OCI-LY7 (cell line): ENCODE results near the gene SMIM21. TPM values are rescaled to one million over a fixed set of nuclear protein-coding genes. Genes with fewer than 3 reads are reported as not detected.

Experiments
- BruUV-seq: library from RNA; stranded (reverse); fragments of 400-500 nt; replicated peaks from 2 replicates; lab custom pipeline; 2021; lab: Mats Ljungman, UMichigan
- CTCF ChIA-PET: fragments of 300-600 bp; sonication (Branson Sonifier 250); formaldehyde crosslinking; loops from one replicate; lab custom pipeline; 2022; ENCODE audit warnings: antibody characterized with exemption; ENCODE audit not compliant: unreplicated experiment; lab: Charles Lee
- POLR2A ChIA-PET: fragments of 300-600 bp; sonication (Branson Sonifier 250); formaldehyde crosslinking; loops from one replicate; lab custom pipeline; 2022; ENCODE audit warnings: antibody characterized with exemption; lab: Charles Lee
- DNase-seq: peaks from one replicate; pipeline ENCODE4 v3.0.0-alpha.2; 2015; ENCODE audit warnings: low spot score
- H2AFZ ChIP-seq: fragments of 200-600 bp; sonication (generic), shearing (Covaris generic); 2 replicates; pipeline ENCODE4 v1.6.1; 2014; ENCODE audit warnings: mild to moderate bottlenecking, antibody characterized with exemption, low read length, moderate library complexity
- H3K27ac ChIP-seq: fragments of 200-600 bp; sonication (generic); 2 replicates; pipeline ENCODE4 v1.5.1; 2014; ENCODE audit warnings: mixed run types, low read depth, mild to moderate bottlenecking, moderate library complexity, low read length, inconsistent platforms; ENCODE audit not compliant: poor library complexity, severe bottlenecking
- H3K36me3 ChIP-seq: fragments of 200-600 bp; sonication (generic); 2 replicates; pipeline ENCODE4 v1.6.1; 2014; ENCODE audit warnings: mild to moderate bottlenecking, antibody characterized with exemption, low read length, moderate library complexity, mixed read lengths; ENCODE audit not compliant: insufficient read depth
- H3K4me1 ChIP-seq: fragments of 200-600 bp; sonication (generic); 2 replicates; pipeline ENCODE4 v1.5.1; 2014; ENCODE audit warnings: mild to moderate bottlenecking, low read length; ENCODE audit not compliant: insufficient read depth, poor library complexity, severe bottlenecking
- H3K4me2 ChIP-seq: fragments of 200-600 bp; sonication (generic); 2 replicates; pipeline ENCODE4 v1.6.1; 2014; ENCODE audit warnings: mild to moderate bottlenecking, low read length
- H3K4me3 ChIP-seq: fragments of 200-600 bp; sonication (generic); 2 replicates; pipeline ENCODE4 v1.5.1; 2014; ENCODE audit warnings: mild to moderate bottlenecking, low read depth, low read length; ENCODE audit not compliant: poor library complexity, severe bottlenecking
- H3K79me2 ChIP-seq: fragments of 200-600 bp; sonication (generic); 2 replicates; pipeline ENCODE4 v1.6.1; 2016; ENCODE audit warnings: low read depth, mild to moderate bottlenecking, low read length, moderate library complexity, mixed read lengths; ENCODE audit not compliant: insufficient read depth
- H3K9me2 ChIP-seq: fragments of 200-600 bp; sonication (generic); 2 replicates; pipeline ENCODE4 v1.6.1; 2016; ENCODE audit warnings: mild to moderate bottlenecking, low read length, mixed read lengths; ENCODE audit not compliant: insufficient read depth
- H3K9me3 ChIP-seq: fragments of 200-600 bp; sonication (generic); 2 replicates; pipeline ENCODE4 v1.6.1; 2014; ENCODE audit warnings: mild to moderate bottlenecking, mixed run types, low read length, mixed read lengths
- H4K20me1 ChIP-seq: fragments of 200-600 bp; sonication (generic); 2 replicates; pipeline ENCODE4 v1.6.1; 2014; ENCODE audit warnings: mild to moderate bottlenecking, antibody characterized with exemption, low read length, moderate library complexity, mixed read lengths; ENCODE audit not compliant: insufficient read depth
- CTCF ChIP-seq: fragments of 200-600 bp; sonication (generic); conservative IDR thresholded peaks from 2 replicates; pipeline ENCODE4 v1.5.1; 2014; ENCODE audit warnings: mild to moderate bottlenecking, antibody characterized with exemption, low read length, moderate library complexity, mixed read lengths
- EZH2phosphoT487 ChIP-seq: fragments of 200-600 bp; sonication (generic); IDR thresholded peaks from 2 replicates; pipeline ENCODE4 v1.6.1; 2018; ENCODE audit warnings: low read depth, borderline replicate concordance, mild to moderate bottlenecking, mixed run types, antibody characterized with exemption, low read length, moderate library complexity, mixed read lengths
- intact Hi-C: fragments of 100-400 bp; cut with micrococcal nuclease; formaldehyde crosslinking; loops from one replicate; pipeline ENCODE4 v1.10.0; 2022; ENCODE audit not compliant: unreplicated experiment
- total RNA-seq, 2 experiments: library from RNA; depleted of rRNA in 1 of 2; stranded (reverse); fragments of >200 nt in 1 of 2; shearing (Covaris generic) in 1 of 2; gene quantifications; 2 replicates each; pipeline ENCODE4 v1.2.3, GENCODE V29; 2014 to 2022

SMIM21 gene
- total RNA-seq, 2 experiments from 2014 or later, result not detected

- no peak overlapping the region for H3K4me3 ChIP-seq
- H3K4me2 ChIP-seq, result no peak overlapping the region
- H3K27ac ChIP-seq, result no peak overlapping the region
- intact Hi-C loops, result no loop called here
- no peaks in the 10 kb centered on the region for H3K9me2 ChIP-seq
- H3K79me2 ChIP-seq, result no peaks in the 10 kb centered on the region
- no peaks in the 10 kb centered on the region for H4K20me1 ChIP-seq
- no peak for DNase-seq
- H3K4me1 ChIP-seq, result no peaks in the 10 kb centered on the region
- CTCF ChIA-PET, result no interaction called here
- H3K9me3 ChIP-seq, result no peaks in the 10 kb centered on the region
- no TSS peak for BruUV-seq
- no peak overlapping the region for H2AFZ ChIP-seq
- TF ChIP-seq CTCF (no peak), EZH2phosphoT487 (no peak)
- no peaks in the 10 kb centered on the region for H3K36me3 ChIP-seq
- POLR2A ChIA-PET, result no interaction called here
These were observed 26.7 kb upstream of the SMIM21 start for GRCh38 chr18:75454022-75454795.

GRCh38 chr18:75450906-75451305 lies 23.4 kb upstream of the SMIM21 start:
- no peak overlapping the region for H3K4me3 ChIP-seq
- POLR2A ChIA-PET, result no interaction called here
- CTCF ChIA-PET, result no interaction called here
- intact Hi-C loops, result no loop called here
- H4K20me1 ChIP-seq, result no peaks in the 10 kb centered on the region
- H3K9me3 ChIP-seq, result no peaks in the 10 kb centered on the region
- H3K36me3 ChIP-seq, result no peaks in the 10 kb centered on the region
- no peak for TF ChIP-seq EZH2phosphoT487
- no peak for TF ChIP-seq CTCF
- no TSS peak for BruUV-seq
- no peaks in the 10 kb centered on the region for H3K9me2 ChIP-seq
- H3K4me1 ChIP-seq, result no peaks in the 10 kb centered on the region
- no peak overlapping the region for H3K4me2 ChIP-seq
- no peak overlapping the region for H2AFZ ChIP-seq
- H3K27ac ChIP-seq, result no peak overlapping the region
- DNase-seq, result no peak
- H3K79me2 ChIP-seq, result no peaks in the 10 kb centered on the region

- Histone ChIP-seq H3K9me3 (no peaks in the 10 kb centered on the region), H3K4me3 (no peak overlapping the region), H3K9me2 (no peaks in the 10 kb centered on the region), H2AFZ (no peak overlapping the region), H3K4me2 (no peak overlapping the region), H3K79me2 (no peaks in the 10 kb centered on the region), H3K36me3 (no peaks in the 10 kb centered on the region), H3K27ac (no peak overlapping the region), H4K20me1 (no peaks in the 10 kb centered on the region), H3K4me1 (no peaks in the 10 kb centered on the region)
- DNase-seq, result no peak
- no TSS peak for BruUV-seq
- POLR2A ChIA-PET, result no interaction called here
- TF ChIP-seq CTCF, result no peak
- TF ChIP-seq EZH2phosphoT487, result no peak
- intact Hi-C loops, result no loop called here
- CTCF ChIA-PET, result no interaction called here
These were observed 14.4 kb upstream of the SMIM21 start for GRCh38 chr18:75441896-75442295.
